Measurements from ENCODE around the gene MEIOB.
"Not testable (repeated sequence)": the region's sequence is repeated elsewhere in the genome, so short reads cannot be mapped to it uniquely, and the experiment has no call there.

The MEIOB gene

DNA sequence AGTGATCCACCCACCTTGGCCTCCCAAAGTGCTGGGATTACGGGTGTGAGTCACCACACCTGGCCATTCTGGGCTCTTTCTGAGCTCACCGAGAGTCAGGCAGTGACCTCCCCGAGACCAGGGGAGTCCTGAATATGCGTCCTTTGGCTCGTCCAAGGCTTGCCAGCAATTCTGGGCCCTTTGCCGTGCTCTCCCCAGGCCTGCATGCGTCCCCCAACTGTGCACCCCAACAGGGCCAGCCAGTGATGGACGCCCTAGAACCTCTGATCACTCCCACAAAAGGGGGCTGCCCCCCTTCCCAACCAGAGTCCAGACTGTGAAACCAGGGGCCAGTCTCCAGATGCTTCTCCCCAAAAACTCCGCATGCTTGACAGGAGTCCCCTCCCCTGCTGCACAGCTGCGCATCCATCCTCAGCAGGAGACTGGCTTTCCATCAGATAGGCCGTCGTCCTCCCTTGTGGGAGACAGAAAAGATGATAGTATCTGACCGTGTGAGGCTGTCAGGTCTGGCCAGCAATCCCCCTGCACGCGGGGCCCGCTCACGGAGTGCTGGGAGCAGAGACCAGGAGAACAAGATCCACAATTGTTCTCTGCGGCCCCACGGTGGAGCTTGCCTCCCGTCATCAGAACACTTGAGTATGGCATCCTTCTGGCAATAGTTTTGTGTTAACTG is 30.7 kb upstream of the MEIOB start:
- CTCF ChIA-PET = interaction anchor here (0.7 kb wide), 1 partner anchor 10 kb away, joined by 3 read pairs; no protein-coding TSS in a partner anchor
- TF ChIP-seq CTBP1 (IDR thresholded peaks at IDR 0.05; ENCODE audit: borderline replicate concordance) (no peak), FOXM1 (IDR thresholded peaks at IDR 0.05; ENCODE audit: borderline replicate concordance) (no peak), SUZ12 (IDR thresholded peaks at IDR 0.05) (no peak), ARNT (IDR thresholded peaks at IDR 0.05) (no peak), NFRKB (IDR thresholded peaks at IDR 0.05) (no peak), SP1 (IDR thresholded peaks at IDR 0.05) (no peak), HDGF (IDR thresholded peaks at IDR 0.05; ENCODE audit: borderline replicate concordance) (no peak), FOXK2 (IDR thresholded peaks at IDR 0.05) (no peak), LEF1 (IDR thresholded peaks at IDR 0.05; ENCODE audit: borderline replicate concordance) (no peak)
- POLR2A ChIA-PET = no interaction called here

GRCh38 chr16:1900452-1900774 is 28.4 kb upstream of the MEIOB start:
- ChIA-PET POLR2A (no interaction called here), CTCF (no interaction called here)
- TF ChIP-seq NFRKB (IDR thresholded peaks at IDR 0.05) (no peak), SUZ12 (IDR thresholded peaks at IDR 0.05) (no peak), BHLHE40 (IDR thresholded peaks at IDR 0.05; ENCODE audit: borderline replicate concordance) (no peak), L3MBTL2 (conservative IDR thresholded peaks at IDR 0.05) (no peak), HDGF (IDR thresholded peaks at IDR 0.05; ENCODE audit: borderline replicate concordance) (no peak), FOXA1 (IDR thresholded peaks at IDR 0.05) (no peak), FOXK2 (IDR thresholded peaks at IDR 0.05) (no peak), FOXM1 (IDR thresholded peaks at IDR 0.05; ENCODE audit: borderline replicate concordance) (no peak), CTBP1 (IDR thresholded peaks at IDR 0.05; ENCODE audit: borderline replicate concordance) (no peak), TARDBP (IDR thresholded peaks at IDR 0.05) (no peak), SP1 (IDR thresholded peaks at IDR 0.05) (no peak), ARNT (IDR thresholded peaks at IDR 0.05) (no peak), LEF1 (IDR thresholded peaks at IDR 0.05; ENCODE audit: borderline replicate concordance) (no peak), ZNF384 (IDR thresholded peaks at IDR 0.05) (no peak), ELF4 (IDR thresholded peaks at IDR 0.05) (no peak)
- TF ChIP-seq, protein P1, sequence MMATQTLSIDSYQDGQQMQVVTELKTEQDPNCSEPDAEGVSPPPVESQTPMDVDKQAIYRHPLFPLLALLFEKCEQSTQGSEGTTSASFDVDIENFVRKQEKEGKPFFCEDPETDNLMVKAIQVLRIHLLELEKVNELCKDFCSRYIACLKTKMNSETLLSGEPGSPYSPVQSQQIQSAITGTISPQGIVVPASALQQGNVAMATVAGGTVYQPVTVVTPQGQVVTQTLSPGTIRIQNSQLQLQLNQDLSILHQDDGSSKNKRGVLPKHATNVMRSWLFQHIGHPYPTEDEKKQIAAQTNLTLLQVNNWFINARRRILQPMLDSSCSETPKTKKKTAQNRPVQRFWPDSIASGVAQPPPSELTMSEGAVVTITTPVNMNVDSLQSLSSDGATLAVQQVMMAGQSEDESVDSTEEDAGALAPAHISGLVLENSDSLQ (IDR thresholded peaks at IDR 0.05) = no peak
- no peak for DNase-seq (ENCODE audit: extremely low spot score)

More for the DNA sequence above, 30.7 kb upstream of the MEIOB start:
- DNase-seq (ENCODE audit: extremely low spot score) = no peak

- CTCF ChIA-PET = interaction anchor here (0.7 kb wide), 1 partner anchor 987 kb away, joined by 5 read pairs; no protein-coding TSS in a partner anchor
- TF ChIP-seq HDGF (IDR thresholded peaks at IDR 0.05; ENCODE audit: borderline replicate concordance) = no peak
- TF ChIP-seq BHLHE40 (IDR thresholded peaks at IDR 0.05; ENCODE audit: borderline replicate concordance) = no peak
- TF ChIP-seq, protein P1 (IDR thresholded peaks at IDR 0.05) = no peak
- no peak for TF ChIP-seq NFRKB (IDR thresholded peaks at IDR 0.05)
- no peak for TF ChIP-seq TARDBP (IDR thresholded peaks at IDR 0.05)
- no peak for TF ChIP-seq FOXM1 (IDR thresholded peaks at IDR 0.05; ENCODE audit: borderline replicate concordance)
- TF ChIP-seq LEF1 (IDR thresholded peaks at IDR 0.05; ENCODE audit: borderline replicate concordance) = no peak
- no peak for TF ChIP-seq ARNT (IDR thresholded peaks at IDR 0.05)
- no peak for TF ChIP-seq FOXA1 (IDR thresholded peaks at IDR 0.05)
- TF ChIP-seq L3MBTL2 (conservative IDR thresholded peaks at IDR 0.05) = no peak
- TF ChIP-seq FOXK2 (IDR thresholded peaks at IDR 0.05) = no peak
- TF ChIP-seq SP1 (IDR thresholded peaks at IDR 0.05) = no peak
- TF ChIP-seq ELF4 (IDR thresholded peaks at IDR 0.05) = no peak
- no peak for TF ChIP-seq CTBP1 (IDR thresholded peaks at IDR 0.05; ENCODE audit: borderline replicate concordance)
- TF ChIP-seq SUZ12 (IDR thresholded peaks at IDR 0.05) = no peak
- TF ChIP-seq ZNF384 (IDR thresholded peaks at IDR 0.05) = no peak
- POLR2A ChIA-PET = no interaction called here
- DNase-seq (ENCODE audit: extremely low spot score) = no peak
Measured at GRCh38 chr16:1899641-1900451, 27.9 kb upstream of the MEIOB start.

DNA sequence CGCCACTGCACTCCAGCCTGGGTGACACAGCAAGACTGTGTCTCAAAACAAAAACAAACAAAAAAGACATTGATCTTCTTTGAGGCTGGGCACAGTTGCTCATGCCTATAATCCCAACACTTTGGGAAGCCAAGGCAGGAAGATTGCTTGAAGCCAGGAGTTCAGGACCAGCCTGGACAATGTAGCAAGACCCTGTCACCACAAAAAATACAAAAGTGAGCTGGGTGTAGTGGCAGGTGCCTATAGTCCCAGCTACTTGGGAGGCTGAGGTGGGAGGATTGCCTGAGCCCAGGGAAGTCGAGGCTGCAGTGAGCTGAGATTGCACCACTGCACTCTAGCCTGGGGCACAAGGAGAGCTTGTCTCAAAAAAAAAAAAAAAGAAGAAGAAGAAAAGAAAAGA is 25.7 kb upstream of the MEIOB start:
- DNase-seq (ENCODE audit: extremely low spot score); POLR2A ChIA-PET; CTCF ChIA-PET: not testable (repeated sequence)

DNA sequence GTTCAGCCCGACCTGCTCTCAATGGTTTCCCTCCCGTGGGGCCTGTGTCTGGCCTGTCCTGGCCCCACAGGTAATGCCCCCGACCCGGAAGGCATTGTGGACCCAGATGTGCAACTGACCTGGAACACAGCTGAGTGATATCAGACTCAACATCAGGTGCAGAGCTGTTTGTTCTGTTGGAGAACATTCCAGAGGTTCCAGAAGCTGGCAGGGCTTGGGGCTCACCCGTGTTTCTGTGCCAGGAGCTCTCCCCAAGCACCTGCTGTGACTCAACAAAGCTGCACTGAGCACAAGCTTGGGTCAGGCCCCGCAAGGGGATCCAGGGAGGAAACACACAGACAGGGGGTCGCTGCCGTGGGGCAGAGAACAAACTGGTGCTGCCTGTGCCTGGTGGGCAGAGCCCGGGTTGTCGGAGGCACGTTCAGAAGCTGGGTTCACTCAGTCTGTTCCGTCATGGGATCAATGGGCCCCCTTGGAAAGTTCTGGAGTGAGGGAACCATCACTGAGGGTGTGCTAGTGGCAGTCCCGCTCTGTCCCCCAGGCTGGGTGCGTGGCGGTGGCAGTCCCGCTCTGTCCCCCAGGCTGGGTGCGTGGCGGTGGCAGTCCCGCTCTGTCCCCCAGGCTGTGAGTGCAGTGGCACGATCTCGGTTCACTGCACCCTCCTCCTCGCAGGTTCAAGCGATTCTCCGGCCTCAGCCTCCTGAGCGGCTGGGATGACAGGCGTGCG is 24.1 kb upstream of the MEIOB start:
- no peak for TF ChIP-seq CTBP1 (IDR thresholded peaks at IDR 0.05; ENCODE audit: borderline replicate concordance)
- TF ChIP-seq LEF1 (IDR thresholded peaks at IDR 0.05; ENCODE audit: borderline replicate concordance) = no peak
- no peak for TF ChIP-seq L3MBTL2 (conservative IDR thresholded peaks at IDR 0.05)
- no peak for TF ChIP-seq NFRKB (IDR thresholded peaks at IDR 0.05)
- no peak for TF ChIP-seq SP1 (IDR thresholded peaks at IDR 0.05)
- no peak for TF ChIP-seq BHLHE40 (IDR thresholded peaks at IDR 0.05; ENCODE audit: borderline replicate concordance)
- TF ChIP-seq FOXM1 (IDR thresholded peaks at IDR 0.05; ENCODE audit: borderline replicate concordance) = no peak
- TF ChIP-seq SUZ12 (IDR thresholded peaks at IDR 0.05) = no peak
- TF ChIP-seq, protein P1 (IDR thresholded peaks at IDR 0.05) = no peak
- TF ChIP-seq FOXK2 (IDR thresholded peaks at IDR 0.05) = no peak
- TF ChIP-seq ARNT (IDR thresholded peaks at IDR 0.05) = no peak
- no peak for TF ChIP-seq TARDBP (IDR thresholded peaks at IDR 0.05)
- ChIA-PET POLR2A (interaction anchor here (1.1 kb wide), 1 partner anchor 69 kb away, joined by 3 read pairs; the partner anchor contains the start of gene RPS2), CTCF (no interaction called here)
- no peak for DNase-seq (ENCODE audit: extremely low spot score)
